Mesothelial cell of epicardium (in vitro differentiated cells): ENCODE results near the gene COX8A. TPM values are rescaled to one million over a fixed set of nuclear protein-coding genes. Genes with fewer than 3 reads are reported as not detected.

Experiments
- DNase-seq, 2 experiments: peaks; one replicate each; pipeline ENCODE4 v3.0.0; 2021; ENCODE audit warnings: low spot score in 2 of 2; ENCODE audit not compliant: unreplicated experiment in 2 of 2
- H3K27ac Mint-ChIP-seq: 2 replicates; pipeline ENCODE4 v1.8.0; 2021; ENCODE audit warnings: mixed read lengths
- H3K27me3 Mint-ChIP-seq: 2 replicates; pipeline ENCODE4 v1.8.0; 2021; ENCODE audit warnings: low read depth, mixed read lengths
- H3K36me3 Mint-ChIP-seq: 2 replicates; pipeline ENCODE4 v1.8.0; 2021; ENCODE audit warnings: mixed read lengths
- H3K4me1 Mint-ChIP-seq: 2 replicates; pipeline ENCODE4 v1.8.0; 2021; ENCODE audit warnings: mixed read lengths
- H3K4me3 Mint-ChIP-seq: 2 replicates; pipeline ENCODE4 v1.8.0; 2021; ENCODE audit warnings: mild to moderate bottlenecking, moderate library complexity, mixed read lengths
- H3K9me3 Mint-ChIP-seq: 2 replicates; pipeline ENCODE4 v1.8.0; 2021; ENCODE audit warnings: mixed read lengths
- total RNA-seq: library from RNA; stranded (reverse); gene quantifications from 3 replicates; pipeline ENCODE4 v1.2.1, GENCODE V29; 2021
- TF ChIP-seq, protein P1 (sequence below): fragments of 200-600 bp; sonication (generic); IDR thresholded peaks from one replicate; pipeline ENCODE4 v1.5.0; 2021; ENCODE audit warnings: antibody characterized with exemption; ENCODE audit not compliant: unreplicated experiment

Gene COX8A
- total RNA-seq, 1 donor from 2014 or later = 177 TPM

DNA sequence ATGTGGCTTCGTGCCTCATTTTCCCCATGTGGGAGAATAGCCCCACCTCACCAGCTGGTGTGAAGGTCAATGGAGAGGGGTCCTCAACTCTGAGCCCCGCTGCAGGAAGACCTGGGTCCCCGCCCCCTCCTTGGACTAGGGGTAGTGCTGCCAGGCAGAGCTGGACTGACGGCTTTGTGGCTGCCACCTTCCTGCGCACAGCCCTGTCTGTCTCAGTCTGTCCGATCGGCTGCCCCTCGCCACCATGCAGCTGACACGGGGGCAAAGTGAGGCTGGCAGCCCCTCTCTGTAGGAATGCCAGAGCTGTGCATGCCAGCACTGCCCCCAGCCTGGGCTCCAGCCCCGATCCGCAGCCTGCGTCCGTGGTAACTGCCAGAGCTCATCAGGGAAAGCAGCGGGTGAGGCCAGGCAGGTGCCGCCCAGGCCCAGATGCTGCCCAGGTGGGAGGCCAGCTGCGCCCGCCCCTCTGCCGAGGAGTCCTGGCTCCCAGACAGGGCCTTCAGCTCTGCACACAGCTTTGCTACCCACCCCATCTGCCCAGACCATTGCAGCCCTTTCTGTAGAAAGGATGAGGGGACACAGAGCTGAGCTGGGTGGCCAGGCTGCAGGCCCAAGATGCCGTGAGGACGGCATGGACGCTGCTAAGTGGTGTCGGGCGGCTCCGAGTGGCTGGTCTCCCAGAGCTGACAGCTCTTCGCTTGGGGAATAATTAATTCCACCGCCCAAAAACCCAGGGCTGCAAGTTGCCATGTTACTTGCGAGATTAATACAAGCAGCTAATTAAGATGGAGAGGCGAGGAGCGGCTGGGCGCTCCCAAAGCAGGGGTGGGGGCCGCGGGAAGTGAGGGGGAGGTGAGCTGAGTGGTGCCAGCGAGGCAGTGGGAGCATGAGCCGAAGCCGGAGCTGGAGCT lies 41.8 kb downstream of the COX8A start:
- no peak for DNase-seq
- TF ChIP-seq, protein P1, sequence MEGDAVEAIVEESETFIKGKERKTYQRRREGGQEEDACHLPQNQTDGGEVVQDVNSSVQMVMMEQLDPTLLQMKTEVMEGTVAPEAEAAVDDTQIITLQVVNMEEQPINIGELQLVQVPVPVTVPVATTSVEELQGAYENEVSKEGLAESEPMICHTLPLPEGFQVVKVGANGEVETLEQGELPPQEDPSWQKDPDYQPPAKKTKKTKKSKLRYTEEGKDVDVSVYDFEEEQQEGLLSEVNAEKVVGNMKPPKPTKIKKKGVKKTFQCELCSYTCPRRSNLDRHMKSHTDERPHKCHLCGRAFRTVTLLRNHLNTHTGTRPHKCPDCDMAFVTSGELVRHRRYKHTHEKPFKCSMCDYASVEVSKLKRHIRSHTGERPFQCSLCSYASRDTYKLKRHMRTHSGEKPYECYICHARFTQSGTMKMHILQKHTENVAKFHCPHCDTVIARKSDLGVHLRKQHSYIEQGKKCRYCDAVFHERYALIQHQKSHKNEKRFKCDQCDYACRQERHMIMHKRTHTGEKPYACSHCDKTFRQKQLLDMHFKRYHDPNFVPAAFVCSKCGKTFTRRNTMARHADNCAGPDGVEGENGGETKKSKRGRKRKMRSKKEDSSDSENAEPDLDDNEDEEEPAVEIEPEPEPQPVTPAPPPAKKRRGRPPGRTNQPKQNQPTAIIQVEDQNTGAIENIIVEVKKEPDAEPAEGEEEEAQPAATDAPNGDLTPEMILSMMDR = no peak
- no peaks in the 10 kb centered on the region for H3K36me3 Mint-ChIP-seq
- H3K27ac Mint-ChIP-seq = no peak overlapping the region
- no peak overlapping the region for H3K4me3 Mint-ChIP-seq
- H3K27me3 Mint-ChIP-seq = peaks cover 6% of the 10 kb centered on the region
- H3K9me3 Mint-ChIP-seq = no peaks in the 10 kb centered on the region
- peaks cover 6% of the 10 kb centered on the region for H3K4me1 Mint-ChIP-seq

GRCh38 chr11:64017945-64018224 lies 43.5 kb downstream of the COX8A start:
- H3K36me3 Mint-ChIP-seq = no peaks in the 10 kb centered on the region
- DNase-seq = no peak
- no peak overlapping the region for H3K4me3 Mint-ChIP-seq
- peaks cover 20% of the 10 kb centered on the region for H3K4me1 Mint-ChIP-seq
- no peaks in the 10 kb centered on the region for H3K9me3 Mint-ChIP-seq
- H3K27me3 Mint-ChIP-seq = peaks cover 6% of the 10 kb centered on the region
- TF ChIP-seq, protein P1 = no peak
- H3K27ac Mint-ChIP-seq = no peak overlapping the region

GRCh38 chr11:64018310-64018709 lies 43.9 kb downstream of the COX8A start:
- DNase-seq = no peak
- H3K27me3 Mint-ChIP-seq = peaks cover 6% of the 10 kb centered on the region
- no peak overlapping the region for H3K4me3 Mint-ChIP-seq
- TF ChIP-seq, protein P1 = no peak
- no peak overlapping the region for H3K27ac Mint-ChIP-seq
- no peaks in the 10 kb centered on the region for H3K9me3 Mint-ChIP-seq
- H3K4me1 Mint-ChIP-seq = peaks cover 20% of the 10 kb centered on the region
- no peaks in the 10 kb centered on the region for H3K36me3 Mint-ChIP-seq

- no peak for DNase-seq
- Mint-ChIP-seq H3K27ac (no peak overlapping the region), H3K4me3 (no peak overlapping the region), H3K36me3 (no peaks in the 10 kb centered on the region), H3K9me3 (no peaks in the 10 kb centered on the region), H3K27me3 (peaks cover 6% of the 10 kb centered on the region), H3K4me1 (peaks cover 27% of the 10 kb centered on the region)
- TF ChIP-seq, protein P1 = no peak
Observed at GRCh38 chr11:64019106-64020037, 45.0 kb downstream of the COX8A start.

DNA sequence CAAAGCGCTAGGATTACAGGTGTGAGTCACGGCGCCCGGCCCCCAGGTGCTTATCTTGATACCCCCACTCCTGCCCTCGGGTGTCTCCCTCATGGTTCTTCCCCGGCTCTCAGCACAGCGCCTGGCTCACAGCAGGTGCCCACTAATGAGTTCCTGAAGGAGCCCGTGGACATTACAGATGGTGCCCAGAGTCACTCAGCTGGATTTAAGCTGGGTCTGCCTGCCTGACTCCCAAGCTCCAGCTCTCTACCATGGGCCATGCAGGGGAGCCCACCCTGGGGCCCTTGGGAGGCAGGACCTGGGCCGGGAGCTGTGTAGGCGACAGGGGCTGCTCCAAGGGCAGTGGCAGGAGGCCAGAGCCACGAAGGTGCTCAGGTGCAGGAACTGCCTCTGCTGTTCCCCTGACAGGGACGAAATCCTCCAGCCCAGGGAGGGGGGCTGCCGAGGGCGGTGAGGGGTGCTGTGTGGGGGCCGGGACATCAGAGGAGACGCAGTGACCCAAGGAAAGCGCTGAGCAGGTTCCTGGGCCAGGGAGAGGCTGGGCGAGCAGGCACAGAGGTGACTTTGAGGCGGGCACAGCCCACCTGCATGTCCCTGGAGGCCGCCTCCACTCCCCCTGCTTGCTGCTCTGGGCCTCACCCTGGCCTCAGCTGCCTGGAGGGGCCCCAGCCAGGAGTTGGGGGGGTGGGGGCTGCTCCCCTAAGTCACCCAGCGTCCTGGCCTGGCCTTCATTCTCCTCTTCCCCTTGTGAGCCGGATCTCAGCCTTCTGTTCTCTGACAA lies 46.7 kb downstream of the COX8A start:
- Mint-ChIP-seq H3K27ac (no peak overlapping the region), H3K4me3 (no peak overlapping the region), H3K36me3 (no peaks in the 10 kb centered on the region), H3K27me3 (peaks cover 4% of the 10 kb centered on the region), H3K4me1 (peaks cover 33% of the 10 kb centered on the region), H3K9me3 (no peaks in the 10 kb centered on the region)
- DNase-seq = no peak
- TF ChIP-seq, protein P1 = no peak
